SK-N-MC (cell line): ENCODE measurements around the gene MINDY4.

Experiments used
- DNase-seq: peaks from one replicate; pipeline ENCODE4 v3.0.0-alpha.2; 2011; ENCODE audit warnings: low read depth, low spot score
- H3K27ac ChIP-seq: fragments of 200-600 bp; sonication (generic); 2 replicates; pipeline ENCODE4 v1.5.1; 2016; ENCODE audit warnings: mixed run types
- H3K36me3 ChIP-seq: fragments of 200-600 bp; sonication (generic); 2 replicates; pipeline ENCODE4 v1.6.1; 2017; ENCODE audit warnings: antibody characterized with exemption, low read length, mixed read lengths; ENCODE audit not compliant: insufficient read depth
- H3K4me3 ChIP-seq: fragments of 200-600 bp; sonication (generic); 2 replicates; pipeline ENCODE4 v1.5.1; 2016
- H3K9ac ChIP-seq: fragments of 200-600 bp; sonication (generic); 2 replicates; pipeline ENCODE4 v1.8.0; 2017; ENCODE audit warnings: mixed run types, mixed read lengths; ENCODE audit not compliant: insufficient read length
- H3K9me3 ChIP-seq: fragments of 200-600 bp; sonication (generic); 2 replicates; pipeline ENCODE4 v1.6.1; 2017; ENCODE audit warnings: low read depth, mild to moderate bottlenecking, antibody characterized with exemption, low read length, moderate library complexity, mixed read lengths
- EZH2 ChIP-seq: fragments of 200-600 bp; sonication (generic); IDR thresholded peaks from one replicate; pipeline ENCODE4 v1.6.1; 2017; ENCODE audit warnings: antibody characterized with exemption
- FOXP2 ChIP-seq: optimal IDR thresholded peaks from 2 replicates; pipeline ENCODE3; 2011; ENCODE audit warnings: mild to moderate bottlenecking, moderate library complexity; ENCODE audit not compliant: insufficient read depth; ENCODE audit errors: extremely low read length, control extremely low read depth
- POLR2AphosphoS5 ChIP-seq: IDR thresholded peaks from 2 replicates; pipeline ENCODE4 v1.6.1; 2012; ENCODE audit warnings: mild to moderate bottlenecking, low read depth, low read length, borderline replicate concordance

Gene MINDY4

GRCh38 chr7:30865076-30865475 lies 93.9 kb downstream of the MINDY4 start:
- TF ChIP-seq FOXP2, result no peak
- no peak for TF ChIP-seq POLR2AphosphoS5
- TF ChIP-seq EZH2, result no peak
- no peak for DNase-seq
- no peak overlapping the region for H3K27ac ChIP-seq
- no peaks in the 10 kb centered on the region for H3K36me3 ChIP-seq
- H3K4me3 ChIP-seq, result no peak overlapping the region
- no peaks in the 10 kb centered on the region for H3K9me3 ChIP-seq
- H3K9ac ChIP-seq, result no peak overlapping the region

- no peak overlapping the region for H3K9ac ChIP-seq
- no peaks in the 10 kb centered on the region for H3K36me3 ChIP-seq
- no peak overlapping the region for H3K27ac ChIP-seq
- no peak for TF ChIP-seq EZH2
- TF ChIP-seq POLR2AphosphoS5, result no peak
- TF ChIP-seq FOXP2, result no peak
- no peak for DNase-seq
- H3K4me3 ChIP-seq, result no peak overlapping the region
- H3K9me3 ChIP-seq, result no peaks in the 10 kb centered on the region
Observed at GRCh38 chr7:30865821-30866220, 94.6 kb downstream of the MINDY4 start.

GRCh38 chr7:30866939-30867338 lies 95.7 kb downstream of the MINDY4 start:
- Histone ChIP-seq H3K9ac (no peak overlapping the region), H3K9me3 (no peaks in the 10 kb centered on the region), H3K4me3 (no peak overlapping the region), H3K36me3 (no peaks in the 10 kb centered on the region), H3K27ac (no peak overlapping the region)
- no peak for TF ChIP-seq POLR2AphosphoS5
- TF ChIP-seq EZH2, result no peak
- no peak for TF ChIP-seq FOXP2
- no peak for DNase-seq

- DNase-seq, result no peak
- no peak overlapping the region for H3K27ac ChIP-seq
- TF ChIP-seq FOXP2, result no peak
- TF ChIP-seq POLR2AphosphoS5, result no peak
- no peak for TF ChIP-seq EZH2
- no peaks in the 10 kb centered on the region for H3K36me3 ChIP-seq
- no peak overlapping the region for H3K4me3 ChIP-seq
- H3K9me3 ChIP-seq, result no peaks in the 10 kb centered on the region
- no peak overlapping the region for H3K9ac ChIP-seq
Observed at GRCh38 chr7:30867483-30867882, 96.3 kb downstream of the MINDY4 start.

- no peaks in the 10 kb centered on the region for H3K9me3 ChIP-seq
- DNase-seq, result no peak
- no peaks in the 10 kb centered on the region; the same call in 1 of the 2 replicates for H3K36me3 ChIP-seq
- TF ChIP-seq EZH2 (no peak), POLR2AphosphoS5 (no peak), FOXP2 (no peak)
- no peak overlapping the region for H3K9ac ChIP-seq
- H3K4me3 ChIP-seq, result no peak overlapping the region
- no peak overlapping the region for H3K27ac ChIP-seq
Observed at GRCh38 chr7:30869794-30870611, 98.8 kb downstream of the MINDY4 start.

GRCh38 chr7:30870821-30871518 lies 99.8 kb downstream of the MINDY4 start:
- H3K9ac ChIP-seq, result no peak overlapping the region
- DNase-seq, result no peak
- TF ChIP-seq FOXP2 (no peak), EZH2 (no peak), POLR2AphosphoS5 (no peak)
- H3K36me3 ChIP-seq, result no peaks in the 10 kb centered on the region; the same call in 1 of the 2 replicates
- H3K9me3 ChIP-seq, result no peaks in the 10 kb centered on the region
- no peak overlapping the region for H3K27ac ChIP-seq
- no peak overlapping the region for H3K4me3 ChIP-seq

GRCh38 chr7:30871655-30872054 lies 100.4 kb downstream of the MINDY4 start:
- H3K36me3 ChIP-seq, result no peaks in the 10 kb centered on the region; the same call in 1 of the 2 replicates
- H3K27ac ChIP-seq, result no peak overlapping the region
- DNase-seq, result no peak
- no peak overlapping the region for H3K9ac ChIP-seq
- no peaks in the 10 kb centered on the region for H3K9me3 ChIP-seq
- TF ChIP-seq EZH2 (no peak), FOXP2 (no peak), POLR2AphosphoS5 (no peak)
- no peak overlapping the region for H3K4me3 ChIP-seq

GRCh38 chr7:30873207-30873606 lies 102.0 kb downstream of the MINDY4 start:
- no peaks in the 10 kb centered on the region for H3K9me3 ChIP-seq
- no peak overlapping the region for H3K9ac ChIP-seq
- no peak for DNase-seq
- H3K27ac ChIP-seq, result no peak overlapping the region
- H3K36me3 ChIP-seq, result no peaks in the 10 kb centered on the region; the same call in 1 of the 2 replicates
- no peak for TF ChIP-seq FOXP2
- TF ChIP-seq POLR2AphosphoS5, result no peak
- TF ChIP-seq EZH2, result no peak
- no peak overlapping the region for H3K4me3 ChIP-seq
